ENCODE results near the gene FOXR1.

DNA sequence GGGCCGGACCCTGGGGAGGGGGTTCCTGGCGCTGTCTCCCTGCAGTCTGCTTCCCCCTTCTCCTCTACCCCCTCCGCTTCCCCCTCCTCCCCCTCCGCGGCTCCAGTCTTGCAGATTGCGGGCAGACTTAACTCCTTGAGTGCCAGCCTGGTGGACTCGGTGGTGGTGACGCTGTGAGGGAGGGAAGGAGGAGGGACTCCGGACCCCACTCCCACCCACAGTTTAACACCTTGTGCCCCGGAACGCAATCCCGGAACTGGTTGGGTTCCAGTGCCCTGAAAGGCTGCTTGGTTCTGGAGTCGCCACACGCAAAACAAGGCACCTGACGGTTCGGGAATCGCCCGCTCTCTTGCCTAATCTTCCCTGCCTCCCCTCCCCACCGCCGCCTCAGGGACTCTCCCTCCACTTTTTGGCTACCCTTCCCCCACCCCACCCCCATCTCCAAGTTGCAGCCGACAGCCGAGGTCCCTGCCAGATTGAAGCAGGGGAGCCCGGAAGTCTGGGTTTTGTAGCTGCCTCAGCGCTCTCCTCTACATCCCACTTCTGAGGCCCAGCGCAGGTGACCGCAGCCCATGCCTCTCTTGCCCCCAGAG, 42.0 kb upstream of the FOXR1 start:
- TF ChIP-seq, protein P1, sequence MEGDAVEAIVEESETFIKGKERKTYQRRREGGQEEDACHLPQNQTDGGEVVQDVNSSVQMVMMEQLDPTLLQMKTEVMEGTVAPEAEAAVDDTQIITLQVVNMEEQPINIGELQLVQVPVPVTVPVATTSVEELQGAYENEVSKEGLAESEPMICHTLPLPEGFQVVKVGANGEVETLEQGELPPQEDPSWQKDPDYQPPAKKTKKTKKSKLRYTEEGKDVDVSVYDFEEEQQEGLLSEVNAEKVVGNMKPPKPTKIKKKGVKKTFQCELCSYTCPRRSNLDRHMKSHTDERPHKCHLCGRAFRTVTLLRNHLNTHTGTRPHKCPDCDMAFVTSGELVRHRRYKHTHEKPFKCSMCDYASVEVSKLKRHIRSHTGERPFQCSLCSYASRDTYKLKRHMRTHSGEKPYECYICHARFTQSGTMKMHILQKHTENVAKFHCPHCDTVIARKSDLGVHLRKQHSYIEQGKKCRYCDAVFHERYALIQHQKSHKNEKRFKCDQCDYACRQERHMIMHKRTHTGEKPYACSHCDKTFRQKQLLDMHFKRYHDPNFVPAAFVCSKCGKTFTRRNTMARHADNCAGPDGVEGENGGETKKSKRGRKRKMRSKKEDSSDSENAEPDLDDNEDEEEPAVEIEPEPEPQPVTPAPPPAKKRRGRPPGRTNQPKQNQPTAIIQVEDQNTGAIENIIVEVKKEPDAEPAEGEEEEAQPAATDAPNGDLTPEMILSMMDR (IDR thresholded peaks at IDR 0.05; ENCODE audit: poor library complexity, severe bottlenecking), result no peak
- TF ChIP-seq POLR2AphosphoS5 (IDR thresholded peaks at IDR 0.05), result peak; percentile 45
- no peak for TF ChIP-seq EZH2 (IDR thresholded peaks at IDR 0.05; ENCODE audit: borderline replicate concordance, insufficient read depth, low read length, poor library complexity, severe bottlenecking)
- TF ChIP-seq, protein P2, sequence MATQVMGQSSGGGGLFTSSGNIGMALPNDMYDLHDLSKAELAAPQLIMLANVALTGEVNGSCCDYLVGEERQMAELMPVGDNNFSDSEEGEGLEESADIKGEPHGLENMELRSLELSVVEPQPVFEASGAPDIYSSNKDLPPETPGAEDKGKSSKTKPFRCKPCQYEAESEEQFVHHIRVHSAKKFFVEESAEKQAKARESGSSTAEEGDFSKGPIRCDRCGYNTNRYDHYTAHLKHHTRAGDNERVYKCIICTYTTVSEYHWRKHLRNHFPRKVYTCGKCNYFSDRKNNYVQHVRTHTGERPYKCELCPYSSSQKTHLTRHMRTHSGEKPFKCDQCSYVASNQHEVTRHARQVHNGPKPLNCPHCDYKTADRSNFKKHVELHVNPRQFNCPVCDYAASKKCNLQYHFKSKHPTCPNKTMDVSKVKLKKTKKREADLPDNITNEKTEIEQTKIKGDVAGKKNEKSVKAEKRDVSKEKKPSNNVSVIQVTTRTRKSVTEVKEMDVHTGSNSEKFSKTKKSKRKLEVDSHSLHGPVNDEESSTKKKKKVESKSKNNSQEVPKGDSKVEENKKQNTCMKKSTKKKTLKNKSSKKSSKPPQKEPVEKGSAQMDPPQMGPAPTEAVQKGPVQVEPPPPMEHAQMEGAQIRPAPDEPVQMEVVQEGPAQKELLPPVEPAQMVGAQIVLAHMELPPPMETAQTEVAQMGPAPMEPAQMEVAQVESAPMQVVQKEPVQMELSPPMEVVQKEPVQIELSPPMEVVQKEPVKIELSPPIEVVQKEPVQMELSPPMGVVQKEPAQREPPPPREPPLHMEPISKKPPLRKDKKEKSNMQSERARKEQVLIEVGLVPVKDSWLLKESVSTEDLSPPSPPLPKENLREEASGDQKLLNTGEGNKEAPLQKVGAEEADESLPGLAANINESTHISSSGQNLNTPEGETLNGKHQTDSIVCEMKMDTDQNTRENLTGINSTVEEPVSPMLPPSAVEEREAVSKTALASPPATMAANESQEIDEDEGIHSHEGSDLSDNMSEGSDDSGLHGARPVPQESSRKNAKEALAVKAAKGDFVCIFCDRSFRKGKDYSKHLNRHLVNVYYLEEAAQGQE (IDR thresholded peaks at IDR 0.05; ENCODE audit: borderline replicate concordance), result no peak
- no peak for TF ChIP-seq RAD21 (conservative IDR thresholded peaks at IDR 0.05)
- TF ChIP-seq TAF1 (IDR thresholded peaks at IDR 0.05; ENCODE audit: low read depth), result no peak
- TF ChIP-seq EP300 (conservative IDR thresholded peaks at IDR 0.05; ENCODE audit: poor library complexity, severe bottlenecking), result no peak
- no peak for TF ChIP-seq SMC3 (conservative IDR thresholded peaks at IDR 0.05; ENCODE audit: poor library complexity)

All from neural cell (in vitro differentiated cells).